Natural killer cell (primary cell): ENCODE results near the gene PSAP. TPM values are rescaled to one million over a fixed set of nuclear protein-coding genes. Genes with fewer than 3 reads are reported as not detected.
"Not testable (repeated sequence)": the region's sequence is repeated elsewhere in the genome, so short reads cannot be mapped to it uniquely, and the experiment has no call there.

ENCODE experiments used
- ATAC-seq, 3 donors: fragments of 150-1000 bp in 2 of 3; fragments of 200-7000 bp in 1 of 3; cut with Tn5 transposase; 1 replicate in 1 of 3; 2 replicates in 2 of 3; pipeline ENCODE4 v1.10.0; 2021; ENCODE audit warnings: mild to moderate bottlenecking in 2 of 3, moderate library complexity in 2 of 3
- DNase-seq, 2 donors: peaks; one replicate each; pipeline versions ENCODE4 v3.0.0 to v3.0.0-alpha.2; 2013 to 2021; ENCODE audit warnings: mixed read lengths in 1 of 2
- H3K27ac ChIP-seq: one replicate; pipeline ENCODE4 v1.5.1; 2013; ENCODE audit warnings: mild to moderate bottlenecking, low read length
- H3K27me3 ChIP-seq: one replicate; pipeline ENCODE4 v1.6.1; 2013; ENCODE audit warnings: low read length; ENCODE audit not compliant: control insufficient read depth, insufficient read depth
- H3K36me3 ChIP-seq: one replicate; pipeline ENCODE4 v1.6.1; 2013; ENCODE audit warnings: low read length; ENCODE audit not compliant: control insufficient read depth, insufficient read depth
- H3K4me1 ChIP-seq: one replicate; pipeline ENCODE4 v1.6.1; 2013; ENCODE audit warnings: low read length; ENCODE audit not compliant: control insufficient read depth, insufficient read depth
- H3K4me3 ChIP-seq: one replicate; pipeline ENCODE4 v1.5.1; 2013; ENCODE audit warnings: low read length
- H3K9me3 ChIP-seq: one replicate; pipeline ENCODE4 v1.6.1; 2013; ENCODE audit warnings: low read length; ENCODE audit not compliant: control insufficient read depth, insufficient read depth
- H3K27ac Mint-ChIP-seq, 2 donors: one replicate each; pipeline ENCODE4 v1.8.0; 2022; ENCODE audit warnings: mild to moderate bottlenecking in 2 of 2, mixed read lengths in 2 of 2, moderate library complexity in 1 of 2
- H3K27me3 Mint-ChIP-seq, 2 donors: one replicate each; pipeline ENCODE4 v1.8.0; 2022; ENCODE audit warnings: low read depth in 2 of 2, mixed read lengths in 2 of 2
- H3K36me3 Mint-ChIP-seq: one replicate; pipeline ENCODE4 v1.8.0; 2022; ENCODE audit warnings: mixed read lengths
- H3K4me1 Mint-ChIP-seq, 2 donors: one replicate each; pipeline ENCODE4 v1.8.0; 2022; ENCODE audit warnings: mixed read lengths in 2 of 2
- H3K4me3 Mint-ChIP-seq: one replicate; pipeline ENCODE4 v1.8.0; 2022; ENCODE audit warnings: mild to moderate bottlenecking, moderate library complexity, mixed read lengths
- H3K9me3 Mint-ChIP-seq, 2 donors: one replicate each; pipeline ENCODE4 v1.8.0; 2022; ENCODE audit warnings: mixed read lengths in 2 of 2
- CTCF ChIP-seq: fragments of 200-600 bp; IDR thresholded peaks from one replicate; pipeline ENCODE4 v1.8.0; 2022; ENCODE audit warnings: antibody characterized with exemption
- WGBS: methylation state at CpG from one replicate; pipeline ENCODE4 v1.1.7; 2013; ENCODE audit warnings: missing lambda C conversion rate; ENCODE audit not compliant: insufficient coverage; 5-methylcytosine and 5-hydroxymethylcytosine counted together
- intact Hi-C: fragments of 100-400 bp; cut with micrococcal nuclease; formaldehyde crosslinking; loops from one replicate; pipeline ENCODE4 v1.14.2; 2022
- total RNA-seq, 4 donors: library from RNA; stranded (reverse); fragments of 120-200 nt in 1 of 4; gene quantifications; one replicate each; pipeline versions ENCODE4 v1.2.3 to v1.2.4, GENCODE V29; 2013 to 2022

PSAP gene
- 100 to 1,000 TPM; 324 to 488 (median 428) TPM for total RNA-seq
- total RNA-seq (2013), result 281 TPM

- Mint-ChIP-seq H3K4me3 (peak within 1 kb of the TSS; percentile 97), H3K4me1 (peaks cover 44 to 48% of the 10 kb centered on the region in 2 donors), H3K9me3 (no peaks in the 10 kb centered on the region), H3K36me3 (no peaks in the 10 kb centered on the region), H3K27me3 (no peaks in the 10 kb centered on the region), H3K27ac (peak within 1 kb of the TSS; percentile 90 to 91)
- ATAC-seq, result peak; percentile 96 to 98 (median 97)
- Histone ChIP-seq H3K27me3 (no peaks in the 10 kb centered on the region), H3K27ac (peak within 1 kb of the TSS; percentile 70), H3K4me3 (peak within 1 kb of the TSS; percentile 89), H3K36me3 (no peaks in the 10 kb centered on the region), H3K4me1 (peaks cover 29% of the 10 kb centered on the region), H3K9me3 (no peaks in the 10 kb centered on the region)
- no peak for TF ChIP-seq CTCF
- peak; percentile 98 to 99 for DNase-seq
- intact Hi-C loops, result loop anchor here (2.0 kb wide), 1 partner anchor 78 kb away; the partner anchor contains the start of gene VSIR
- WGBS, result under 1% methylated on average over 49 of the region's 49 CpGs
Observed at GRCh38 chr10:71850743-71851464, at the start of gene PSAP. TSS of gene PSAP (minus strand) at chr10:71851251. CDS start at chr10:71851221, 30 bp downstream.

GRCh38 chr10:71900441-71901180, 49.6 kb upstream of the PSAP start:
- WGBS, result 97% methylated on average over 13 of the region's 14 CpGs
- Histone ChIP-seq H3K27me3 (no peaks in the 10 kb centered on the region), H3K27ac (no peak overlapping the region), H3K9me3 (no peaks in the 10 kb centered on the region), H3K4me3 (no peak overlapping the region), H3K4me1 (no peaks in the 10 kb centered on the region), H3K36me3 (no peaks in the 10 kb centered on the region)
- Mint-ChIP-seq H3K27me3 (peaks cover 0 to 2% of the 10 kb centered on the region in 2 donors), H3K4me3 (no peak overlapping the region), H3K36me3 (no peaks in the 10 kb centered on the region), H3K27ac (no peak overlapping the region), H3K9me3 (no peaks in the 10 kb centered on the region), H3K4me1 (no peaks in the 10 kb centered on the region)
- intact Hi-C loops, result no loop called here
- DNase-seq (no peak), ATAC-seq (no peak)
- no peak for TF ChIP-seq CTCF

- ATAC-seq (no peak), DNase-seq (no peak)
- no peaks in the 10 kb centered on the region for H3K27me3 ChIP-seq
- no peak for TF ChIP-seq CTCF
- H3K4me3 Mint-ChIP-seq, result no peak overlapping the region
- H3K27me3 Mint-ChIP-seq, result peaks cover 0 to 2% of the 10 kb centered on the region in 2 donors
- no peaks in the 10 kb centered on the region for H3K4me1 Mint-ChIP-seq
- H3K4me3 ChIP-seq, result no peak overlapping the region
- intact Hi-C loops, result no loop called here
- WGBS, result 66% methylated on average over 3 of the region's 3 CpGs
- H3K36me3 ChIP-seq, result no peaks in the 10 kb centered on the region
- no peaks in the 10 kb centered on the region for H3K9me3 Mint-ChIP-seq
- no peak overlapping the region for H3K27ac ChIP-seq
- H3K36me3 Mint-ChIP-seq, result no peaks in the 10 kb centered on the region
- no peak overlapping the region for H3K27ac Mint-ChIP-seq
- H3K9me3 ChIP-seq, result no peaks in the 10 kb centered on the region
- H3K4me1 ChIP-seq, result no peaks in the 10 kb centered on the region
Observed at GRCh38 chr10:71899665-71900412, 48.8 kb upstream of the PSAP start.

GRCh38 chr10:71898346-71898745, 47.3 kb upstream of the PSAP start:
- H3K27ac Mint-ChIP-seq, H3K9me3 ChIP-seq, H3K4me1 Mint-ChIP-seq, intact Hi-C loops, H3K4me3 ChIP-seq, DNase-seq, H3K4me3 Mint-ChIP-seq, H3K27ac ChIP-seq, H3K36me3 Mint-ChIP-seq, H3K27me3 Mint-ChIP-seq, H3K4me1 ChIP-seq, H3K9me3 Mint-ChIP-seq, ATAC-seq, H3K27me3 ChIP-seq, H3K36me3 ChIP-seq: not testable (repeated sequence)
- WGBS, result 80% methylated on average over 5 of the region's 5 CpGs
